Mucosa of descending colon (tissue), 3 donors: ENCODE results near the gene PTPRE. TPM values are rescaled to one million over a fixed set of nuclear protein-coding genes. Genes with fewer than 3 reads are reported as not detected.

Experiments used
- ATAC-seq: fragments of 200-7000 bp; cut with Tn5 transposase; one replicate; pipeline ENCODE4 v1.9.1; 2020; ENCODE audit warnings: mild to moderate bottlenecking, moderate library complexity
- DNase-seq, 3 donors: peaks; one replicate each; pipeline ENCODE4 v3.0.0-alpha.2; 2020
- H3K36me3 ChIP-seq: fragments of 200-600 bp; one replicate; pipeline ENCODE4 v1.8.0; 2021; ENCODE audit warnings: low read depth, mild to moderate bottlenecking
- H3K4me1 ChIP-seq: fragments of 200-600 bp; one replicate; pipeline ENCODE4 v1.8.0; 2021; ENCODE audit warnings: low read depth, mild to moderate bottlenecking
- H3K4me3 ChIP-seq: fragments of 200-600 bp; one replicate; pipeline ENCODE4 v1.8.0; 2021; ENCODE audit warnings: mild to moderate bottlenecking
- H3K9me3 ChIP-seq: fragments of 200-600 bp; one replicate; pipeline ENCODE4 v1.8.0; 2021; ENCODE audit warnings: mild to moderate bottlenecking
- intact Hi-C, 2 donors: fragments of 100-400 bp; cut with DNase I in 1 of 2; cut with micrococcal nuclease in 1 of 2; formaldehyde crosslinking; loops; one replicate each; pipeline versions ENCODE4 v1.11.0 to v1.11.1; 2022; cut with DNase I, micrococcal nuclease
- total RNA-seq, 3 donors: library from RNA; stranded (reverse); fragmentation: NEBNext Ultra II Directional in 2 of 3; extraction: Animal tissue kit (Norgen Biotek cat#: 25700) in 2 of 3; gene quantifications; one replicate each; pipeline versions ENCODE4 v1.2.1 to v1.2.4, GENCODE V29; 2021 to 2023
- TF ChIP-seq, protein P1 (sequence below): fragments of 200-600 bp; IDR thresholded peaks from one replicate; pipeline ENCODE4 v1.8.0; 2022; ENCODE audit warnings: antibody characterized with exemption, mild to moderate bottlenecking
- donor health status: DM: no; HTN: no; CAD: no; lungs with moderate emphysema.
- donor health status: DM: no; HTN: no; CAD: no.
- donor health status: DM: no; HTN: yes; CAD: no.

The PTPRE gene
- total RNA-seq, 3 donors from 2014 or later: 28.8 to 33.6 (median 32.5) TPM

DNA sequence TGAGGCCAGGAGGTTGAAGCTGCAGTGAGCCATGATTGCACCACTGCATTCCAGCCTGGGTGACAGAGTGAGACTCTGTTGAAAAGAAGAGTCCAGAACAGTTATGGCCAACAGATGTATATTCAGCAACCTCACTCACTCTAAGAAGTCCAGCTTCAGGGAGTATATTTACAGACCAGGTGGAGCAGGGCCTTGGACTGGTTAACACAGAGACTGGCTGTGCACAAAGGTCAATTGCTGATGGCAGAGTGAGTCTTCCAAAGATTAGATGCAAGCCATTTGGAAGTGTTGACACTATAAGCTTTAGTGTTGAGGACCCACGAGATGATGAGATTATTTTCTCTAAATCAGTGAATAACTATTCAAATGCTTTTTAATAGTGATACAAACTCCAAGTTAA lies 39.1 kb upstream of the PTPRE start:
- peak; percentile 30 for ATAC-seq
- no peaks in the 10 kb centered on the region for H3K9me3 ChIP-seq
- intact Hi-C loops: no loop called here
- no peak overlapping the region for H3K4me3 ChIP-seq
- H3K4me1 ChIP-seq: peaks cover 4% of the 10 kb centered on the region
- DNase-seq: no peak
- no peaks in the 10 kb centered on the region for H3K36me3 ChIP-seq
- TF ChIP-seq, protein P1, sequence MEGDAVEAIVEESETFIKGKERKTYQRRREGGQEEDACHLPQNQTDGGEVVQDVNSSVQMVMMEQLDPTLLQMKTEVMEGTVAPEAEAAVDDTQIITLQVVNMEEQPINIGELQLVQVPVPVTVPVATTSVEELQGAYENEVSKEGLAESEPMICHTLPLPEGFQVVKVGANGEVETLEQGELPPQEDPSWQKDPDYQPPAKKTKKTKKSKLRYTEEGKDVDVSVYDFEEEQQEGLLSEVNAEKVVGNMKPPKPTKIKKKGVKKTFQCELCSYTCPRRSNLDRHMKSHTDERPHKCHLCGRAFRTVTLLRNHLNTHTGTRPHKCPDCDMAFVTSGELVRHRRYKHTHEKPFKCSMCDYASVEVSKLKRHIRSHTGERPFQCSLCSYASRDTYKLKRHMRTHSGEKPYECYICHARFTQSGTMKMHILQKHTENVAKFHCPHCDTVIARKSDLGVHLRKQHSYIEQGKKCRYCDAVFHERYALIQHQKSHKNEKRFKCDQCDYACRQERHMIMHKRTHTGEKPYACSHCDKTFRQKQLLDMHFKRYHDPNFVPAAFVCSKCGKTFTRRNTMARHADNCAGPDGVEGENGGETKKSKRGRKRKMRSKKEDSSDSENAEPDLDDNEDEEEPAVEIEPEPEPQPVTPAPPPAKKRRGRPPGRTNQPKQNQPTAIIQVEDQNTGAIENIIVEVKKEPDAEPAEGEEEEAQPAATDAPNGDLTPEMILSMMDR: no peak

DNA sequence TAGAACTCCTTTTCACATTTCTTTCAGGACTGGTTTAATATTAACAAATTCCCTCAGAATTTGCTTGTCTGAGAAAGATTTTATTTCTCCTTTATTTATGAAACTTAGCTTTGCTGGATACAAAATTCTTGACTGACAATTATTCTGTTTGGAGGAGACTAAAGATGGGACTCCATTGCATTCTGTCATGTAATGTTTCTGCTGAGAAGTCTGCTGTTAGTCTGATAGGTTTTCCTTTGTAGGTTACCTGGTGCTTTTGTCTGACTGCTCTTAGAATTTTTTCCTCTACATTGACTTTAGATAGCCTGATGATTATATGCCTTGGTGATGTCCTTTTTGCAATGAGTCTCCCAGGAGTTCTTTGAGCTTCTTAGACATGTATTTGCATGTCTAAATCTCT lies 37.6 kb upstream of the PTPRE start:
- Histone ChIP-seq H3K36me3 (no peaks in the 10 kb centered on the region), H3K4me1 (peaks cover 10% of the 10 kb centered on the region), H3K4me3 (no peak overlapping the region), H3K9me3 (no peaks in the 10 kb centered on the region)
- DNase-seq (no peak), ATAC-seq (no peak)
- intact Hi-C loops: no loop called here
- TF ChIP-seq, protein P1: no peak

DNA sequence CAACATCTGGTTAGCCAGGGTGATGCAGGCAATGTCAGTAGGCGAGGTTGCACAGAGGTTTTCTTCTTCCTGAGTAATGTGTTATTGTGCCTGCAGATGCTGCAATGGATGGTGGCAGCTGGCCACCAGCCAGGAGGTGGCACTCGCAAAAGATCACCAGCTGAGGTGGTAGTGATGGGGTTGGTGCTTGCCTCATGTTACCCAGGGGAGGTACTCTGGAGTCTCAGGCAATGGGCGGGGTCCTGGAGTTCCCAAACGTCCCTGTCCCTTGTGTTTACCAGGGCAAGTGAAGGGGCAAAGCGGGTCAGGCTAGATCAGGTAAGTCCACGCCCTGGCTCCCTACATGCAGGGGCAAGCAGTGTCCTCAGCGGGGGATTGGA lies 35.3 kb upstream of the PTPRE start:
- intact Hi-C loops: loop anchor here in 1 of 2 donors (5.0 kb wide), 1 partner anchor 141 kb away; no protein-coding TSS in a partner anchor

DNA sequence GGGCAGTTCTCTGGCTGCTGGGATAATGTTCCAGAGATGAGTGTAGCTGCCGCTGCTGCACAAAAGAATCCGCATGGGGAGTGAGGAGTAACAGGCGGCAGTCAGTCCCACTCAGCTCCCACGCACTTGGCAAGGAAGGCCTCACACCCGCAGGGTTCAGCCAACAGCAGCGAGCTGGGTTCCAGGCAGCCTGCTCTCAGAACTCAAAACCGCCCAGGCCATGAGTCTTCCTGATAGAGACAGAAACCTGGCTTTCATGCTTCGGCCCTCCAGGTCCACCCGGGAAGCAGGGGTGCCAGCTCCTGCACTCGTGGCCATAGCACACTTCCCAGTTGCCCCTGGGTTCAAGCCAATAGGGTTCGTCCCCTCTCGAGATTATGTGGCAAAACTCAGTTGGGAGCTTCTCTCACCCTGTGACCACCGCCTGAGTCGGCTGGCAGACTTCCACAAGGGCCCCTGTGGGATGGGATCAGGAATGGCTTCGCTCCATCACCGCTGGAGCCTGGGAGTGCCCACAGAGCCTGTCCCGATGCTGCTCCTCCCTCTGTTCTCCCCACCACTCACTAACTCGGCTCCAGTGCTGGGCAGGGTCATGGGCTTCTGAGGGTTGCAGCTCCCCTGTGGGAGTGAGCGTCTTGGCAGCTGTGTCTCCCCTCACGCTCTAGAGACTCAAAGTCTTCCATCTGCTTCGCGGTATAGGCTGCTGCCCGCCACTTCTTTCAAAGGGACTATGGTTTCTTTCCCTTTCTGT lies 34.7 kb upstream of the PTPRE start:
- H3K36me3 ChIP-seq: no peaks in the 10 kb centered on the region
- H3K4me1 ChIP-seq: peaks cover 10% of the 10 kb centered on the region
- H3K4me3 ChIP-seq: no peak overlapping the region
- TF ChIP-seq, protein P1: no peak
- no peaks in the 10 kb centered on the region for H3K9me3 ChIP-seq
- DNase-seq (no peak), ATAC-seq (no peak)
- intact Hi-C loops: loop anchor here in 1 of 2 donors (5.0 kb wide), 1 partner anchor 140 kb away; no protein-coding TSS in a partner anchor

More for the DNA sequence above, 35.3 kb upstream of the PTPRE start:
- DNase-seq (no peak), ATAC-seq (no peak)
- Histone ChIP-seq H3K36me3 (no peaks in the 10 kb centered on the region), H3K4me3 (no peak overlapping the region), H3K9me3 (no peaks in the 10 kb centered on the region), H3K4me1 (peaks cover 10% of the 10 kb centered on the region)
- TF ChIP-seq, protein P1: no peak

DNA sequence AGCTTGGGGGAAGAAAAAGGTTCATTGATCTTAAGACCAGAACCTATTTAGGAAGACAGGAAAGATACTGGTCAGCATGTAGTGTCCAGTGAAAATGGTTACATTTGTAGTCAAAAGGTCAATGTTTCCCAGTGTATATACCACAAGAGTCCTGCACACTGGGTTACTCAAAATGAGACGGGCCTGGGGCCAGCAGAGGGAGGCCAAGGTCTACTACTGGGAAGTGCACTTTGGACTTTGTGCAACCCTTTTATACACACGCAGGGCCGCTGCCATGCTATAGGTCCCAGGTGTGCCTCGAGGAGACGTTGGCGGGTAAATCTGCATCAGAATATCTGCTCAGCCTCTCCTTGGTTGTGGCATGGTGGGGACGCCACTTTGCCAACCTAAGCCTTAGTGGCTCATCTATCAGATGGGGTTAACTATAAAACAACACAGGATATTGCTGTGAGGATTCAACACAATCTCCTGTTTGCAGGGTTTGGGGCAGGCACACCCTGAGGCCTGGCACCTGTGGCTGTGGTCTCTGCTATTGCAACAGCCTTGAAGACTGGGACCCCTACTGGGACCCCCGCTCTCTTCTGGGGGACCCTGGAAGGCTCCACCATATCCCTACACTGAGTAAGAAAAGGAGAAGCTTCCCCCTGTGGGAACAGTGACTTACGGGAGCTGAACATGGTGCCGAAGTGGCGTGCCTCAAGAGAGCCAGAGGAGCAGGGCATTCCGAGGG lies 33.9 kb upstream of the PTPRE start:
- DNase-seq (peak; percentile 76 to 90 (median 85)), ATAC-seq (peak; percentile 96)
- Histone ChIP-seq H3K4me1 (peaks cover 10% of the 10 kb centered on the region), H3K36me3 (no peaks in the 10 kb centered on the region), H3K9me3 (no peaks in the 10 kb centered on the region), H3K4me3 (no peak overlapping the region)
- intact Hi-C loops: loop anchor here in 1 of 2 donors (5.0 kb wide), 1 partner anchor 139 kb away; no protein-coding TSS in a partner anchor
- TF ChIP-seq, protein P1: peak; percentile 26
